ENCODE results near the gene AGMO. TPM values are rescaled to one million over a fixed set of nuclear protein-coding genes. Genes with fewer than 3 reads are reported as not detected.

Gene AGMO
- total RNA-seq, 3 donors from 2014 or later, result not detected

GRCh38 chr7:15234431-15234830, 327.4 kb downstream of the AGMO start:
- Mint-ChIP-seq H3K36me3 (ENCODE audit: insufficient read depth) (no peaks in the 10 kb centered on the region), H3K4me3 (no peak overlapping the region), H3K9me3 (peaks cover 9% of the 10 kb centered on the region), H3K27me3 (ENCODE audit: low read depth) (no peaks in the 10 kb centered on the region), H3K4me1 (ENCODE audit: low read depth) (no peaks in the 10 kb centered on the region)
- ATAC-seq (no peak), DNase-seq (no peak)

GRCh38 chr7:15228831-15229230, 333.0 kb downstream of the AGMO start:
- Mint-ChIP-seq H3K4me3 (no peak overlapping the region), H3K9me3 (peaks cover 27% of the 10 kb centered on the region), H3K36me3 (ENCODE audit: insufficient read depth) (no peaks in the 10 kb centered on the region), H3K27me3 (ENCODE audit: low read depth) (no peaks in the 10 kb centered on the region), H3K4me1 (ENCODE audit: low read depth) (no peaks in the 10 kb centered on the region)
- DNase-seq (no peak), ATAC-seq (no peak)

- Mint-ChIP-seq H3K27me3 (ENCODE audit: low read depth) (no peaks in the 10 kb centered on the region), H3K36me3 (ENCODE audit: insufficient read depth) (no peaks in the 10 kb centered on the region), H3K4me1 (ENCODE audit: low read depth) (no peaks in the 10 kb centered on the region), H3K9me3 (peaks cover 23% of the 10 kb centered on the region), H3K4me3 (no peak overlapping the region)
- DNase-seq (no peak), ATAC-seq (no peak)
Observed at GRCh38 chr7:15225981-15226380, 335.8 kb downstream of the AGMO start.

- no peak overlapping the region for H3K4me3 Mint-ChIP-seq
- H3K9me3 Mint-ChIP-seq, result peaks cover 14% of the 10 kb centered on the region
- no peaks in the 10 kb centered on the region for H3K4me1 Mint-ChIP-seq (ENCODE audit: low read depth)
- no peak for DNase-seq
- H3K27me3 Mint-ChIP-seq (ENCODE audit: low read depth), result no peaks in the 10 kb centered on the region
- no peaks in the 10 kb centered on the region for H3K36me3 Mint-ChIP-seq (ENCODE audit: insufficient read depth)
- no peak for ATAC-seq
Observed at GRCh38 chr7:15219758-15220157, 342.1 kb downstream of the AGMO start.

- Mint-ChIP-seq H3K36me3 (ENCODE audit: insufficient read depth) (no peaks in the 10 kb centered on the region), H3K27me3 (ENCODE audit: low read depth) (no peaks in the 10 kb centered on the region), H3K9me3 (peaks cover 9% of the 10 kb centered on the region), H3K4me3 (no peak overlapping the region), H3K4me1 (ENCODE audit: low read depth) (no peaks in the 10 kb centered on the region)
- ATAC-seq, result no peak
- DNase-seq, result no peak
Observed at GRCh38 chr7:15218261-15218660, 343.6 kb downstream of the AGMO start.

- no peaks in the 10 kb centered on the region for H3K4me1 Mint-ChIP-seq (ENCODE audit: low read depth)
- no peaks in the 10 kb centered on the region for H3K27me3 Mint-ChIP-seq (ENCODE audit: low read depth)
- H3K4me3 Mint-ChIP-seq, result no peak overlapping the region
- DNase-seq (no peak), ATAC-seq (no peak)
- H3K36me3 Mint-ChIP-seq (ENCODE audit: insufficient read depth), result no peaks in the 10 kb centered on the region
- H3K9me3 Mint-ChIP-seq, result peaks cover 9% of the 10 kb centered on the region
Observed at GRCh38 chr7:15215616-15216015, 346.2 kb downstream of the AGMO start.

- Mint-ChIP-seq H3K27me3 (ENCODE audit: low read depth) (no peaks in the 10 kb centered on the region), H3K4me1 (ENCODE audit: low read depth) (no peaks in the 10 kb centered on the region), H3K4me3 (no peak overlapping the region), H3K9me3 (peaks cover 9% of the 10 kb centered on the region), H3K36me3 (ENCODE audit: insufficient read depth) (no peaks in the 10 kb centered on the region)
- ATAC-seq (no peak), DNase-seq (no peak)
Observed at GRCh38 chr7:15214976-15215375, 346.8 kb downstream of the AGMO start.

- no peak for ATAC-seq
- H3K36me3 Mint-ChIP-seq (ENCODE audit: insufficient read depth), result no peaks in the 10 kb centered on the region
- H3K9me3 Mint-ChIP-seq, result peaks cover 9% of the 10 kb centered on the region
- no peak for DNase-seq
- no peaks in the 10 kb centered on the region for H3K4me1 Mint-ChIP-seq (ENCODE audit: low read depth)
- H3K27me3 Mint-ChIP-seq (ENCODE audit: low read depth), result no peaks in the 10 kb centered on the region
- no peak overlapping the region for H3K4me3 Mint-ChIP-seq
Observed at GRCh38 chr7:15213093-15213492, 348.7 kb downstream of the AGMO start.

- Mint-ChIP-seq H3K4me1 (ENCODE audit: low read depth) (no peaks in the 10 kb centered on the region), H3K27me3 (ENCODE audit: low read depth) (no peaks in the 10 kb centered on the region), H3K36me3 (ENCODE audit: insufficient read depth) (no peaks in the 10 kb centered on the region), H3K4me3 (no peak overlapping the region), H3K9me3 (no peaks in the 10 kb centered on the region)
- DNase-seq (no peak), ATAC-seq (no peak)
Observed at GRCh38 chr7:15209429-15209828, 352.4 kb downstream of the AGMO start.

- Mint-ChIP-seq H3K4me1 (ENCODE audit: low read depth) (no peaks in the 10 kb centered on the region), H3K4me3 (no peak overlapping the region)
Observed at GRCh38 chr7:15204421-15204820, 357.4 kb downstream of the AGMO start.

GRCh38 chr7:15199482-15199881, 362.3 kb downstream of the AGMO start:
- no peak for ATAC-seq
- Mint-ChIP-seq H3K36me3 (ENCODE audit: insufficient read depth) (no peaks in the 10 kb centered on the region), H3K4me3 (no peak overlapping the region), H3K27me3 (ENCODE audit: low read depth) (no peaks in the 10 kb centered on the region), H3K4me1 (ENCODE audit: low read depth) (no peaks in the 10 kb centered on the region), H3K9me3 (no peaks in the 10 kb centered on the region)
- no peak for DNase-seq

More at GRCh38 chr7:15204421-15204820, 357.4 kb downstream of the AGMO start:
- Mint-ChIP-seq H3K27me3 (ENCODE audit: low read depth) (no peaks in the 10 kb centered on the region), H3K36me3 (ENCODE audit: insufficient read depth) (no peaks in the 10 kb centered on the region), H3K9me3 (no peaks in the 10 kb centered on the region)
- no peak for ATAC-seq
- DNase-seq, result no peak

GRCh38 chr7:15197042-15197977, 364.5 kb downstream of the AGMO start:
- DNase-seq (no peak), ATAC-seq (no peak)
- Mint-ChIP-seq H3K9me3 (no peaks in the 10 kb centered on the region), H3K36me3 (ENCODE audit: insufficient read depth) (no peaks in the 10 kb centered on the region), H3K4me3 (no peak overlapping the region), H3K4me1 (ENCODE audit: low read depth) (no peaks in the 10 kb centered on the region), H3K27me3 (ENCODE audit: low read depth) (no peaks in the 10 kb centered on the region)

GRCh38 chr7:15178065-15178464, 383.8 kb downstream of the AGMO start:
- no peaks in the 10 kb centered on the region for H3K27me3 Mint-ChIP-seq (ENCODE audit: low read depth)
- H3K9me3 Mint-ChIP-seq, result peaks cover 21% of the 10 kb centered on the region
- ATAC-seq (no peak), DNase-seq (no peak)
- no peaks in the 10 kb centered on the region for H3K36me3 Mint-ChIP-seq (ENCODE audit: insufficient read depth)
- H3K4me3 Mint-ChIP-seq, result no peak overlapping the region
- no peaks in the 10 kb centered on the region for H3K4me1 Mint-ChIP-seq (ENCODE audit: low read depth)

- no peaks in the 10 kb centered on the region for H3K4me1 Mint-ChIP-seq (ENCODE audit: low read depth)
- no peaks in the 10 kb centered on the region for H3K36me3 Mint-ChIP-seq (ENCODE audit: insufficient read depth)
- DNase-seq, result no peak
- no peak overlapping the region for H3K4me3 Mint-ChIP-seq
- H3K9me3 Mint-ChIP-seq, result peaks cover 15% of the 10 kb centered on the region
- no peaks in the 10 kb centered on the region for H3K27me3 Mint-ChIP-seq (ENCODE audit: low read depth)
- no peak for ATAC-seq
Observed at GRCh38 chr7:15176089-15176488, 385.7 kb downstream of the AGMO start.

- Mint-ChIP-seq H3K36me3 (ENCODE audit: insufficient read depth) (no peaks in the 10 kb centered on the region), H3K27me3 (ENCODE audit: low read depth) (no peaks in the 10 kb centered on the region), H3K9me3 (peaks cover 14% of the 10 kb centered on the region), H3K4me1 (ENCODE audit: low read depth) (no peaks in the 10 kb centered on the region), H3K4me3 (no peak overlapping the region)
- ATAC-seq (no peak), DNase-seq (no peak)
Observed at GRCh38 chr7:15175152-15175551, 386.7 kb downstream of the AGMO start.
